Effector memory CD4-positive, alpha-beta T cell (primary cell): ENCODE measurements around the gene SF3A1.
A peak's percentile ranks its signal among the peaks of the same experiment; 100 is the strongest.

Experiments
- DNase-seq, 3 donors: peaks; one replicate each; pipeline ENCODE4 v3.0.0-alpha.2; 2020
- H3K27ac ChIP-seq: 2 replicates; pipeline ENCODE4 v1.7.0; 2013; ENCODE audit warnings: mild to moderate bottlenecking, low read length, moderate library complexity; ENCODE audit not compliant: insufficient read depth, poor library complexity, severe bottlenecking
- H3K27me3 ChIP-seq: replicated peaks from 2 replicates; pipeline ENCODE4 v1.7.0; 2013; ENCODE audit warnings: mild to moderate bottlenecking, low read length; ENCODE audit not compliant: insufficient read depth, control insufficient read depth, poor library complexity, severe bottlenecking
- H3K36me3 ChIP-seq: 2 replicates; pipeline ENCODE4 v1.7.0; 2013; ENCODE audit warnings: mild to moderate bottlenecking, low read length, moderate library complexity; ENCODE audit not compliant: control insufficient read depth, insufficient read depth
- H3K4me1 ChIP-seq: 2 replicates; pipeline ENCODE4 v1.7.0; 2013; ENCODE audit warnings: low read length, mild to moderate bottlenecking; ENCODE audit not compliant: control insufficient read depth, insufficient read depth, poor library complexity, severe bottlenecking
- H3K4me3 ChIP-seq: 2 replicates; pipeline ENCODE4 v1.7.0; 2013; ENCODE audit warnings: low read length, low read depth, mild to moderate bottlenecking; ENCODE audit not compliant: insufficient read depth, poor library complexity, severe bottlenecking
- H3K9me3 ChIP-seq: 2 replicates; pipeline ENCODE4 v1.7.0; 2013; ENCODE audit warnings: mild to moderate bottlenecking, low read length, moderate library complexity; ENCODE audit not compliant: control insufficient read depth

The SF3A1 gene

DNA sequence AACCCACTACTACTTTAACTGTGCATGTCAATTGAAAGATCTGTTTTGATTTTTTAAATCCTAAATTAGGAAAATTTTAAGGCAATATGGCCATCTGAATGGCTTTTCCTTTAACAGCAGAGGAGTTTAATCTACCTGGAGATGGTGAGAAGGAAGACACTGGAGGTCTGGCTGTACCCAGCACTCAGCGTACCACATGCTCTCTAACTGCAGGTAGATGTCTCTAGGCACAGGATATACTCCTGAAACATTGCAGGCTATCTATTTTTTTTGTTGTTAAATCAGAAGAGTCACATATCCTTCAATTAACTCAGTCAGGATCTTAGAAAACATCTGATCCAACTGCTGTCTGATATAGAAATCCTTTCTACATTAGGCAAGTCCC, 50.1 kb downstream of the SF3A1 start:
- H3K4me3 ChIP-seq, result peak overlapping the region; percentile 16
- H3K4me1 ChIP-seq, result peaks cover 94% of the 10 kb centered on the region
- H3K27me3 ChIP-seq, result no peaks in the 10 kb centered on the region
- no peak for DNase-seq
- H3K9me3 ChIP-seq, result no peaks in the 10 kb centered on the region
- peak overlapping the region; percentile 71 for H3K27ac ChIP-seq
- H3K36me3 ChIP-seq, result peaks cover under 1% of the 10 kb centered on the region

GRCh38 chr22:30305906-30306626, 50.6 kb downstream of the SF3A1 start:
- H3K4me3 ChIP-seq, result peak overlapping the region; percentile 33
- H3K9me3 ChIP-seq, result no peaks in the 10 kb centered on the region
- peaks cover 6% of the 10 kb centered on the region for H3K36me3 ChIP-seq
- H3K27ac ChIP-seq, result peak overlapping the region; percentile 71
- H3K4me1 ChIP-seq, result peaks cover 94% of the 10 kb centered on the region
- no peaks in the 10 kb centered on the region for H3K27me3 ChIP-seq
- DNase-seq, result no peak

DNA sequence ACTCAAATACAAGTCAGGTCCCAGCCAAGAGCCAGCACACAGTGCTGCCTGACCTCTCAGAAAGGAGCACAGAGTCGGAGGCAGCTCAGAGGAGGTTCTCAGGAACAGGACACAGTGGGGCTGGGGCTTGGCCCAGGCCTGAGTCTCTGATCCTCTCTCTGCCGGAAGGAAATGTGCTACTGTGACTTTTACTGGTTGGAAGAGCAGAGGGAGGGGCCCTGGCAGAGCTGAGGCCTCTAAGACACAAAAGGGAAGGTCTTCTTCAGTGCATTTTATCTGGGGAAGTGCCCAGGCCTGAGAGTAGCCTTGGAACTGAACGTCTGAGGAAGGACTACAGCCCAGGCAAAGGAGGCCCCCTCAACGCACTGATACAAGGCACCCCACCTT, 51.2 kb downstream of the SF3A1 start:
- no peak for DNase-seq
- peaks cover 90% of the 10 kb centered on the region for H3K4me1 ChIP-seq
- H3K36me3 ChIP-seq, result peaks cover 11% of the 10 kb centered on the region
- no peaks in the 10 kb centered on the region for H3K27me3 ChIP-seq
- no peaks in the 10 kb centered on the region for H3K9me3 ChIP-seq
- peak overlapping the region; percentile 71 for H3K27ac ChIP-seq
- peak overlapping the region; percentile 33 for H3K4me3 ChIP-seq

DNA sequence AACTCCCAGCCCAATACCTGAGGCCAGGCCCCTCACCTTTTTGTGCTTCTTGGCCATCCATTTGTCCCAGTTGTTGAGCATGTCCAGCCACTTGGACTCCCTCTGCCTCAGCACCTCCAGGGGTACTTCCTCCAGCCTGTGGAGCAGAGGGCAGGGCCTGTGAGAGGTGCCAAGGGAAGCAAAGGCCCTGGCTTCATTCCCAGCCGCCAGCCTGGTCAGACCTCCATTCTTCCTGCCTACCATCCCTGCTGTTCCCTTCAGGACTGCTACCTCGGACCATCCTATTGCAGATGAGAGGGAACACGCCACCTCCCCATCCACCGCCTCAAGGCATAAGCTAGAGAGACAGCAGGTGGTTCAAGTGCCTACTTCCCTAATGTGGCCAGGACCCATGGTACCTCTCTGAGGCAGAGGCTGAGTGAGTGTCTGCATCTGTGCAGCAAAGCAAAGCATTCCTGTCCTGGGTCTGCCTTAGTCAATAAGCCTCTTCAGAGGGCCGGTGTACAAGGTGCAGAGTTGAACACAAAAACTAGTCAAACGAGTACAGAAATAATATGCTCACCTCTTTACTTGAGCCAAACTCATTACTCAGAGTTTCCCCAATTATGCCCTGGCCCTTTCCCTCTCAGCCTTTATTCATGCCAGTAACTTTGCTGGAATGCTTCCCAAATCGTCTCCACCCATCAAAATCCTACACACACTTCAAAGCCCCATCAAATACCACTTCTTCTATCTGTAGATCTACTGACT, 52.0 kb downstream of the SF3A1 start:
- peaks cover 82% of the 10 kb centered on the region for H3K4me1 ChIP-seq
- H3K36me3 ChIP-seq, result peaks cover 14% of the 10 kb centered on the region
- peak overlapping the region; percentile 71 for H3K27ac ChIP-seq

DNA sequence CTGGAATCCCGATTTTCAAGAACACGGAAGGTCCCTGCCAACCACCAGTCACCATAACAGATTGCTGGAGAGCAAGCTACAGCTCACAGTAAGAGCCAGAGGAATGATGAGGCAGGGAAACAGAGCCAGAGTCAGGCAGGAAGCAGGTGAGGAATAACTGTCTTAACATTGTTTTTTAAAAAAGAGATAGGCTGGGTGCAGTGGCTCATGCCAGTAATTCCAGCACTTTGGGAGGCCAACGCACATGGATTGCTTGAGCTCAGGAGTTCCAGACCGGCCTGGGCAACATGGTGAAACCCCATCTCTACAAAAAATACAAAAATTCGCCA, 53.9 kb downstream of the SF3A1 start:
- H3K27me3 ChIP-seq, result no peaks in the 10 kb centered on the region
- peak overlapping the region; percentile 24 for H3K4me3 ChIP-seq

More for the DNA sequence above, 52.0 kb downstream of the SF3A1 start:
- Histone ChIP-seq H3K27me3 (no peaks in the 10 kb centered on the region), H3K4me3 (peak overlapping the region; percentile 33), H3K9me3 (no peaks in the 10 kb centered on the region)
- DNase-seq, result no peak

DNA sequence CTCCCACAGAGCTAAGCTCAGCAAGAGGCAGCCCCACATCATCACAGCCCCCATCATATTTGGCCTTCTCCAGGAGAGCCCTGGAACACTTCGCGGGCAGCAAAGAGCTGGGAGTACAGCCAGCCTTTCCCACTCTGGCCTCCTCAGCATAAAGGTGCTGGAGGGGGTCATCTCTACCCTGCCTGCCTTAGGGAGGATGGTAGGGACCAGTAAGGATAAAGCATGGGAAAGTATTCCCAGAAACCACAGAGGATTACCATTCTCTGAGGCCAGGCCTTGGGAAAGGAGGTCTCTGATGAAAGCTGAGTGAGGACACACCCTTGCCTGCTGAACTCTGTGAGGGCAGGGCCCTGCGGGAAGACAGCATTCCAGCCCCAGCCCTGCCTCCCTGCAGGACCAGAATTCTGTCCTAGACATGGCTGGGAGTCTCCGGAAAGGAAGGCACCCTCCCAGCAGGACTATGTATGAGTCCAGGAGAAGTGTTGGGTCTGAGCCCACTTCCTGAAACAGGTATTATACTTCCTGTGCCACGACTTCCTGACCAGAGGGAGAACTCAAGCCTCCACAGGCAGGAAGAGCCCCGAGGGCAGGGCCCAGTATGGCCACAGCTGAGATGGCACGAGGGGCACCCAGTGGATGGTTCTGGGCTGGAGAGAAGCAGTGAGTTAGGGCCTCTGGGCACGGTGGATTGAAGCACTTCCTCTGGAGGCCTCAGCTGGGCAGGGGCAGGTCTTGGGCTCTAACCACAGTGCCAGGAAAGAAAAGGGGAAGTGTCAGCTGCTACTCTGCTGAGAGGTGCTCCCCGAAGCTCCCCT, 54.5 kb downstream of the SF3A1 start:
- Histone ChIP-seq H3K27me3 (no peaks in the 10 kb centered on the region), H3K4me1 (peaks cover 78% of the 10 kb centered on the region), H3K36me3 (peaks cover 33% of the 10 kb centered on the region), H3K27ac (peak overlapping the region; percentile 71), H3K9me3 (no peaks in the 10 kb centered on the region), H3K4me3 (peak overlapping the region; percentile 24)
- no peak for DNase-seq

More for the DNA sequence above, 53.9 kb downstream of the SF3A1 start:
- Histone ChIP-seq H3K4me1 (peaks cover 78% of the 10 kb centered on the region), H3K27ac (peak overlapping the region; percentile 71), H3K9me3 (no peaks in the 10 kb centered on the region), H3K36me3 (peaks cover 31% of the 10 kb centered on the region)
- no peak for DNase-seq

GRCh38 chr22:30299322-30299721, 57.4 kb downstream of the SF3A1 start:
- Histone ChIP-seq H3K36me3 (peaks cover 60% of the 10 kb centered on the region), H3K4me3 (no peak overlapping the region), H3K27ac (no peak overlapping the region), H3K4me1 (peaks cover 73% of the 10 kb centered on the region), H3K27me3 (no peaks in the 10 kb centered on the region), H3K9me3 (no peaks in the 10 kb centered on the region)
- DNase-seq, result no peak

- DNase-seq, result no peak
- no peaks in the 10 kb centered on the region for H3K27me3 ChIP-seq
- peak overlapping the region; percentile 49 for H3K27ac ChIP-seq
- H3K9me3 ChIP-seq, result no peaks in the 10 kb centered on the region
- peaks cover 71% of the 10 kb centered on the region for H3K36me3 ChIP-seq
- H3K4me3 ChIP-seq, result no peak overlapping the region
- peaks cover 61% of the 10 kb centered on the region for H3K4me1 ChIP-seq
Observed at GRCh38 chr22:30297991-30298701, 58.5 kb downstream of the SF3A1 start.

DNA sequence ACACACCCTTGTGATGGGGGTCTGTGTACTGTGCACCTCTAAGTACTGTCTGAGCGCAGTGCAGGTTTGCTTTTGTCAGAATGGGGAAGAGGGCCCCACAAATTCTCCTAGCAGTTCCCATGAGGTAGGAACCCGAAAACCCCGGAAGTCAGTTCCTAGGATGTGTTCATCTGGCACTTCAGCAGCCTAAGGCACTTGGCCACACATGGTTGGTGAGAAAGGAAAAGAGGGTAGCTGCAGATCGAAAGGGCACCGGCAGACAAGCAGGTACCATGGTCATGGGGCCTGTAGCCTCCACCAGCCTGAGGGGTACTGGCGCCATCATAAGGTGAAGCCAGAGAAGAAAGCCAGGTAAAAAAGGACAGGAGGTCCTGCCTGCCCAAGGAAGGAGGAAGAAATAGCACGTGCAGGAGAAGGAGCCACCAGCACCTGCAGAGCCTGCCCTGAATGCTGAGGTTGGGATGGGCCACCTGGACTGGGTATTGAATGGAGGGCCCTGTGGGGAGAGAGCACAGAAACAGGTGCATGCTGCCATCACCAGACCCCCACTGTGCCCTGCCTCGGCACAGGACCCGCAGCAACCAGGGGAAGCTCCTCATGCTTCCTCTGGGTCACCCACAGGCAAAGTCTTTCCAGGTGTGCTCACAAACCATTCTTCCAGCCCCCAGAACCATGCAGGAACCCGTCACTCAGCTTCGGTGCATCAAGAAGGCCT, 59.3 kb downstream of the SF3A1 start:
- peak overlapping the region; percentile 42 for H3K27ac ChIP-seq
- H3K27me3 ChIP-seq, result no peaks in the 10 kb centered on the region
- H3K4me1 ChIP-seq, result peaks cover 54% of the 10 kb centered on the region
- no peak for DNase-seq
- H3K4me3 ChIP-seq, result no peak overlapping the region
- H3K9me3 ChIP-seq, result no peaks in the 10 kb centered on the region
- peaks cover 78% of the 10 kb centered on the region for H3K36me3 ChIP-seq
